SU-DHL-6 (cell line): ENCODE results near the gene MPC2.

Experiments
- EZH2phosphoT487 ChIP-seq: fragments of 200-600 bp; sonication (generic), shearing (Covaris generic); conservative IDR thresholded peaks from 2 replicates; pipeline ENCODE4 v1.6.1; 2018; ENCODE audit warnings: mild to moderate bottlenecking, antibody characterized with exemption, low read length, moderate library complexity, mixed read lengths
- TF ChIP-seq, protein P1 (sequence below): fragments of 200-600 bp; sonication (generic); IDR thresholded peaks from one replicate; pipeline ENCODE4 v1.5.1; 2017; ENCODE audit warnings: antibody characterized with exemption, mild to moderate bottlenecking, low read length, moderate library complexity; ENCODE audit not compliant: insufficient read depth, poor library complexity, severe bottlenecking

DNA sequence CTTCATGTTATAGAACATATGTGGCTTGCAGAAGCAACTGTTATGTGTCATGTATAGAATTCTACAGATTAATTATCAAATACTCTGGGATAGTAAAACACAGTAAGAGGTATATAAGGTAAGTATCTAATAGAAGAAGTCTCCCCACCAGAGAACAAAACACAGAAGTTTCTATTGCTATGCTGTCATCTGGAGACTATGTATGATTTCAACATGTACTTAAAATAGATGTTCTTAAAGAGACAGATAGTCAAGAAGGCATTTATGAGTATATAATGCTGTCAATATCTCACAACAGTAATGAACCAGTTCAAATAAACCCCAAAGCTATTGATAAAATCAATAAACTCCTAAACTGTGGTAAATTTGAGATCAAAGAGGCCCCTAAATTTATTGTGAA, 14.8 kb downstream of the MPC2 start:
- TF ChIP-seq, protein P1, sequence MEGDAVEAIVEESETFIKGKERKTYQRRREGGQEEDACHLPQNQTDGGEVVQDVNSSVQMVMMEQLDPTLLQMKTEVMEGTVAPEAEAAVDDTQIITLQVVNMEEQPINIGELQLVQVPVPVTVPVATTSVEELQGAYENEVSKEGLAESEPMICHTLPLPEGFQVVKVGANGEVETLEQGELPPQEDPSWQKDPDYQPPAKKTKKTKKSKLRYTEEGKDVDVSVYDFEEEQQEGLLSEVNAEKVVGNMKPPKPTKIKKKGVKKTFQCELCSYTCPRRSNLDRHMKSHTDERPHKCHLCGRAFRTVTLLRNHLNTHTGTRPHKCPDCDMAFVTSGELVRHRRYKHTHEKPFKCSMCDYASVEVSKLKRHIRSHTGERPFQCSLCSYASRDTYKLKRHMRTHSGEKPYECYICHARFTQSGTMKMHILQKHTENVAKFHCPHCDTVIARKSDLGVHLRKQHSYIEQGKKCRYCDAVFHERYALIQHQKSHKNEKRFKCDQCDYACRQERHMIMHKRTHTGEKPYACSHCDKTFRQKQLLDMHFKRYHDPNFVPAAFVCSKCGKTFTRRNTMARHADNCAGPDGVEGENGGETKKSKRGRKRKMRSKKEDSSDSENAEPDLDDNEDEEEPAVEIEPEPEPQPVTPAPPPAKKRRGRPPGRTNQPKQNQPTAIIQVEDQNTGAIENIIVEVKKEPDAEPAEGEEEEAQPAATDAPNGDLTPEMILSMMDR, result no peak
- no peak for TF ChIP-seq EZH2phosphoT487
